Astrocyte (in vitro differentiated cells and primary cell): ENCODE data around the gene COQ5. TPM values are rescaled to one million over a fixed set of nuclear protein-coding genes. Genes with fewer than 3 reads are reported as not detected.

Source experiments
- DNase-seq: peaks from one replicate; pipeline ENCODE4 v3.0.0-alpha.2; 2010; ENCODE audit warnings: low read depth
- FAIRE-seq: peaks from 2 replicates; lab custom pipeline; 2011; peaks lifted over from hg19 to GRCh38; lab: Jason Lieb, UNC
- H2AFZ ChIP-seq: 2 replicates; pipeline ENCODE4 v1.6.0; 2012; ENCODE audit warnings: low read depth, low read length, inconsistent platforms
- H3K27ac ChIP-seq: 2 replicates; pipeline ENCODE4 v1.5.1; 2011; ENCODE audit warnings: low read depth, low read length, inconsistent platforms
- H3K27me3 ChIP-seq: 2 replicates; pipeline ENCODE4 v1.6.0; 2011; ENCODE audit warnings: low read length, inconsistent platforms; ENCODE audit not compliant: insufficient read depth
- H3K36me3 ChIP-seq: 2 replicates; pipeline ENCODE4 v1.5.1; 2011; ENCODE audit warnings: low read length, inconsistent platforms; ENCODE audit not compliant: insufficient read depth
- H3K4me1 ChIP-seq: 2 replicates; pipeline ENCODE4 v1.5.1; 2011; ENCODE audit warnings: low read length, inconsistent platforms; ENCODE audit not compliant: insufficient read depth
- H3K4me2 ChIP-seq: 2 replicates; pipeline ENCODE4 v1.6.0; 2012; ENCODE audit warnings: low read length, inconsistent platforms
- H3K4me3 ChIP-seq: 2 replicates; pipeline ENCODE4 v1.5.1; 2011; ENCODE audit warnings: low read depth, mild to moderate bottlenecking, low read length, inconsistent platforms; ENCODE audit not compliant: insufficient read depth
- H3K79me2 ChIP-seq: 2 replicates; pipeline ENCODE4 v1.6.0; 2012; ENCODE audit warnings: mild to moderate bottlenecking, low read length, inconsistent platforms; ENCODE audit not compliant: insufficient read depth
- H3K9ac ChIP-seq: 2 replicates; pipeline ENCODE4 v1.6.0; 2012; ENCODE audit warnings: mild to moderate bottlenecking, low read length, inconsistent platforms
- H3K9me3 ChIP-seq: 2 replicates; pipeline ENCODE4 v1.5.1; 2012; ENCODE audit warnings: low read depth, mild to moderate bottlenecking, low read length, inconsistent platforms; ENCODE audit not compliant: insufficient read depth
- H4K20me1 ChIP-seq: 2 replicates; pipeline ENCODE4 v1.6.0; 2012; ENCODE audit warnings: low read length, inconsistent platforms; ENCODE audit not compliant: insufficient read depth
- H3K27ac Mint-ChIP-seq: one replicate; pipeline ENCODE4 v1.8.0; 2021; ENCODE audit warnings: mild to moderate bottlenecking, mixed read lengths; ENCODE audit not compliant: unreplicated experiment
- H3K27me3 Mint-ChIP-seq: one replicate; pipeline ENCODE4 v1.8.0; 2021; ENCODE audit warnings: low read depth, mixed read lengths; ENCODE audit not compliant: unreplicated experiment
- H3K36me3 Mint-ChIP-seq: one replicate; pipeline ENCODE4 v1.8.0; 2021; ENCODE audit warnings: low read depth, mixed read lengths; ENCODE audit not compliant: unreplicated experiment
- H3K4me1 Mint-ChIP-seq: one replicate; pipeline ENCODE4 v1.8.0; 2021; ENCODE audit warnings: low read depth, mixed read lengths; ENCODE audit not compliant: unreplicated experiment
- H3K4me3 Mint-ChIP-seq: one replicate; pipeline ENCODE4 v1.8.0; 2021; ENCODE audit warnings: mild to moderate bottlenecking, moderate library complexity, mixed read lengths; ENCODE audit not compliant: unreplicated experiment
- H3K9me3 Mint-ChIP-seq: one replicate; pipeline ENCODE4 v1.8.0; 2021; ENCODE audit warnings: mild to moderate bottlenecking, mixed read lengths; ENCODE audit not compliant: unreplicated experiment
- EZH2 ChIP-seq: IDR thresholded peaks from 2 replicates; pipeline ENCODE4 v1.6.1; 2012; ENCODE audit warnings: mild to moderate bottlenecking, low read length, inconsistent platforms; ENCODE audit not compliant: insufficient read depth
- total RNA-seq: library from RNA; stranded (reverse); gene quantifications from 2 replicates; pipeline ENCODE4 v1.2.1, GENCODE V29; 2021
- TF ChIP-seq, protein P1 (sequence below): IDR thresholded peaks from 2 replicates; pipeline ENCODE4 v1.5.1; 2011; ENCODE audit warnings: low read depth, mild to moderate bottlenecking, inconsistent platforms, low read length, moderate library complexity; ENCODE audit not compliant: insufficient read depth

Gene COQ5
- total RNA-seq, 1 donor from 2014 or later, result 23.4 TPM

DNA sequence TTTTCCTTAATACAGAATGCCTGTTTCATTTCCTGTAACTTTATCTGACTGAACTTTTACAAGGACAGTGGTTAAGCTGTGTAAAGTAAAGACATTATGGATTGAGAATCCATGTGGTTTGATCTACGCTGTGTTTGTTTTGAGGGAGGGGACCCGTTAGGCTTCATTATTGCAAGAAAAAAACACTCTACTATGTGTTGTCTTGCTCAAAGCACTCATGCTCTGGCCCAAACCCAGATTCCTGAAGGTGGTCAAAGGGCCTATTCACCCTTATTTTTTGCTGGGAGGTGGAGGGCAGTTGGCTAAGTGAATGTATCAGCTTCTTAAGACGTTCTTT is 17.1 kb upstream of the COQ5 start:
- Mint-ChIP-seq H3K27me3 (no peaks in the 10 kb centered on the region), H3K27ac (no peak overlapping the region), H3K4me3 (no peak overlapping the region), H3K4me1 (peaks cover 7% of the 10 kb centered on the region), H3K36me3 (peaks cover 13% of the 10 kb centered on the region), H3K9me3 (no peaks in the 10 kb centered on the region)
- FAIRE-seq (no peak), DNase-seq (no peak)
- H3K4me1 ChIP-seq, result peaks cover 7% of the 10 kb centered on the region
- TF ChIP-seq EZH2, result no peak
- TF ChIP-seq, protein P1, sequence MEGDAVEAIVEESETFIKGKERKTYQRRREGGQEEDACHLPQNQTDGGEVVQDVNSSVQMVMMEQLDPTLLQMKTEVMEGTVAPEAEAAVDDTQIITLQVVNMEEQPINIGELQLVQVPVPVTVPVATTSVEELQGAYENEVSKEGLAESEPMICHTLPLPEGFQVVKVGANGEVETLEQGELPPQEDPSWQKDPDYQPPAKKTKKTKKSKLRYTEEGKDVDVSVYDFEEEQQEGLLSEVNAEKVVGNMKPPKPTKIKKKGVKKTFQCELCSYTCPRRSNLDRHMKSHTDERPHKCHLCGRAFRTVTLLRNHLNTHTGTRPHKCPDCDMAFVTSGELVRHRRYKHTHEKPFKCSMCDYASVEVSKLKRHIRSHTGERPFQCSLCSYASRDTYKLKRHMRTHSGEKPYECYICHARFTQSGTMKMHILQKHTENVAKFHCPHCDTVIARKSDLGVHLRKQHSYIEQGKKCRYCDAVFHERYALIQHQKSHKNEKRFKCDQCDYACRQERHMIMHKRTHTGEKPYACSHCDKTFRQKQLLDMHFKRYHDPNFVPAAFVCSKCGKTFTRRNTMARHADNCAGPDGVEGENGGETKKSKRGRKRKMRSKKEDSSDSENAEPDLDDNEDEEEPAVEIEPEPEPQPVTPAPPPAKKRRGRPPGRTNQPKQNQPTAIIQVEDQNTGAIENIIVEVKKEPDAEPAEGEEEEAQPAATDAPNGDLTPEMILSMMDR, result no peak
- H3K79me2 ChIP-seq, result peaks cover 84% of the 10 kb centered on the region
- H2AFZ ChIP-seq, result no peak overlapping the region
- H4K20me1 ChIP-seq, result peaks cover 88% of the 10 kb centered on the region
- no peak overlapping the region for H3K27ac ChIP-seq
- H3K9ac ChIP-seq, result no peak overlapping the region
- no peaks in the 10 kb centered on the region for H3K9me3 ChIP-seq
- peaks cover 21% of the 10 kb centered on the region for H3K36me3 ChIP-seq
- no peak overlapping the region for H3K4me3 ChIP-seq
- H3K4me2 ChIP-seq, result no peak overlapping the region
- H3K27me3 ChIP-seq, result no peaks in the 10 kb centered on the region

DNA sequence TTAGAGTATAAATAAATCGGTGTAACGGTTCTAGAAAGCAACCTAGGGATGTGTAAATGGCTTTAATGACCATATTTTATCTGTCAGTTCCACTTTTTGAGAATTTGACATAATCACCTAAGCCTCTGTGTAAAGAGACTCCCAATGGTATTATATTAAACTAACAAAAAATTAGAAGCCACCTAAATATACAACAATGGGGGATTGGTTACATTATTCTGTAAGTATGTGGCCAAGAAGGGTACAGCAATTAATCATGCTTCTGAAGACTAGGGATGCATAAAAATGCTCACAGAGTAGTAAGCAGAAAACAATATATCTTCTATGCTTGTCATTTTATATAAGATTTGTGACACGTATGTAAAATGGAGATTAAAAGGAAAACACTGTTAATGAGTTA is 15.7 kb upstream of the COQ5 start:
- Histone ChIP-seq H3K9ac (no peak overlapping the region), H2AFZ (no peak overlapping the region), H3K79me2 (peaks cover 85% of the 10 kb centered on the region), H4K20me1 (peaks cover 92% of the 10 kb centered on the region), H3K9me3 (no peaks in the 10 kb centered on the region), H3K27me3 (no peaks in the 10 kb centered on the region), H3K27ac (no peak overlapping the region), H3K4me1 (peaks cover 4% of the 10 kb centered on the region), H3K4me3 (no peak overlapping the region), H3K36me3 (peaks cover 17% of the 10 kb centered on the region), H3K4me2 (no peak overlapping the region)
- H3K27me3 Mint-ChIP-seq, result no peaks in the 10 kb centered on the region
- FAIRE-seq, result no peak
- no peak overlapping the region for H3K4me3 Mint-ChIP-seq
- no peak for TF ChIP-seq EZH2
- TF ChIP-seq, protein P1, result no peak
- peaks cover 9% of the 10 kb centered on the region for H3K4me1 Mint-ChIP-seq
- H3K9me3 Mint-ChIP-seq, result no peaks in the 10 kb centered on the region
- no peak for DNase-seq
- H3K36me3 Mint-ChIP-seq, result peaks cover 15% of the 10 kb centered on the region
- H3K27ac Mint-ChIP-seq, result no peak overlapping the region

DNA sequence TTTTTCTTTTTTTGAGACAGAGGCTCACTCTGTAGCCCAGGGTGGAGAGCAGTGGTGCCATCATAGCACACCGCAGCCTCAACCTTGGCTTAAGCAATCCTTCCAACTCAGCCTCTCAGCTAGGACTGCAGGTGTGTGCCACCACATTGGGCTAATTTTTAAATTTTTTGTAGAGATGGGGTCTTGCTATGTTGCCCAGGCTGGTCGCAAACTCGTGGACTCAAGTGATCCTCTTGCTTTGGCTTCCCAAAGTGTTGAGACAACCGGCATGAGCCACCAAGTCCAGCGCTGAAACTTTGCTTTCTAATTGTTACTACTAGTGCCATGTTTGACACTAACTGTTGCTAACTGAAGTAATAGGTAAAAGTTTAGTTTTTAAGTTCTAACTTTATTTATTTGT is 13.2 kb upstream of the COQ5 start:
- H3K27ac Mint-ChIP-seq, result no peak overlapping the region
- peaks cover 94% of the 10 kb centered on the region for H4K20me1 ChIP-seq
- H3K4me3 Mint-ChIP-seq, result no peak overlapping the region
- H3K4me2 ChIP-seq, result no peak overlapping the region
- H3K4me3 ChIP-seq, result no peak overlapping the region
- FAIRE-seq, result no peak
- H3K36me3 ChIP-seq, result peaks cover 5% of the 10 kb centered on the region
- H3K79me2 ChIP-seq, result peaks cover 90% of the 10 kb centered on the region
- H3K9me3 Mint-ChIP-seq, result no peaks in the 10 kb centered on the region
- H3K27me3 Mint-ChIP-seq, result no peaks in the 10 kb centered on the region
- H3K4me1 ChIP-seq, result peaks cover 26% of the 10 kb centered on the region
- no peaks in the 10 kb centered on the region for H3K27me3 ChIP-seq
- H2AFZ ChIP-seq, result no peak overlapping the region
- peaks cover 33% of the 10 kb centered on the region for H3K4me1 Mint-ChIP-seq
- H3K27ac ChIP-seq, result no peak overlapping the region
- no peak for DNase-seq
- H3K9me3 ChIP-seq, result no peaks in the 10 kb centered on the region
- TF ChIP-seq, protein P1, result no peak
- no peak for TF ChIP-seq EZH2
- H3K36me3 Mint-ChIP-seq, result peaks cover 18% of the 10 kb centered on the region
- no peak overlapping the region for H3K9ac ChIP-seq
